GM21515 (cell line): Measurements from ENCODE around the gene MKLN1.
"Not testable (repeated sequence)": the region's sequence is repeated elsewhere in the genome, so short reads cannot be mapped to it uniquely, and the experiment has no call there.

ENCODE experiments used
- ATAC-seq: cut with Tn5 transposase; IDR thresholded peaks from one replicate; pipeline ENCODE4 v1.9.1; 2021; ENCODE audit not compliant: unreplicated experiment

The MKLN1 gene

GRCh38 chr7:131513245-131514061 is 185.8 kb downstream of the MKLN1 start:
- ATAC-seq = peak; percentile 93

GRCh38 chr7:131515471-131515870 is 187.8 kb downstream of the MKLN1 start:
- ATAC-seq = not testable (repeated sequence)

GRCh38 chr7:131517218-131517923 is 189.7 kb downstream of the MKLN1 start:
- ATAC-seq = no peak

GRCh38 chr7:131518626-131519025 is 190.9 kb downstream of the MKLN1 start:
- no peak for ATAC-seq

- no peak for ATAC-seq
Observed at GRCh38 chr7:131521651-131522163, 194.0 kb downstream of the MKLN1 start.

GRCh38 chr7:131522325-131522930 is 194.8 kb downstream of the MKLN1 start:
- no peak for ATAC-seq

GRCh38 chr7:131524115-131524514 is 196.4 kb downstream of the MKLN1 start:
- no peak for ATAC-seq

- no peak for ATAC-seq
Observed at GRCh38 chr7:131524703-131525102, 197.0 kb downstream of the MKLN1 start.

GRCh38 chr7:131525820-131526219 is 198.1 kb downstream of the MKLN1 start:
- ATAC-seq = no peak

- ATAC-seq = no peak
Observed at GRCh38 chr7:131527456-131527855, 199.8 kb downstream of the MKLN1 start.

GRCh38 chr7:131529179-131529578 is 201.5 kb downstream of the MKLN1 start:
- ATAC-seq = no peak

- ATAC-seq = no peak
Observed at GRCh38 chr7:131529617-131530016, 201.9 kb downstream of the MKLN1 start.

GRCh38 chr7:131530137-131530536 is 202.5 kb downstream of the MKLN1 start:
- ATAC-seq = no peak

GRCh38 chr7:131532570-131533091 is 205.0 kb downstream of the MKLN1 start:
- no peak for ATAC-seq

GRCh38 chr7:131533151-131533559 is 205.5 kb downstream of the MKLN1 start:
- no peak for ATAC-seq

- no peak for ATAC-seq
Observed at GRCh38 chr7:131533566-131534561, 206.2 kb downstream of the MKLN1 start.

GRCh38 chr7:131536361-131536849 is 208.7 kb downstream of the MKLN1 start:
- ATAC-seq = no peak

GRCh38 chr7:131537571-131537978 is 209.9 kb downstream of the MKLN1 start:
- ATAC-seq = no peak

- no peak for ATAC-seq
Observed at GRCh38 chr7:131538071-131538812, 210.6 kb downstream of the MKLN1 start.
